Astrocyte (in vitro differentiated cells and primary cell): ENCODE data around the gene ZBTB49.

ENCODE experiments used
- EZH2 ChIP-seq: IDR thresholded peaks from 2 replicates; pipeline ENCODE4 v1.6.1; 2012; ENCODE audit warnings: mild to moderate bottlenecking, low read length, inconsistent platforms; ENCODE audit not compliant: insufficient read depth
- TF ChIP-seq, protein P1 (sequence below): IDR thresholded peaks from 2 replicates; pipeline ENCODE4 v1.5.1; 2011; ENCODE audit warnings: low read depth, mild to moderate bottlenecking, inconsistent platforms, low read length, moderate library complexity; ENCODE audit not compliant: insufficient read depth

DNA sequence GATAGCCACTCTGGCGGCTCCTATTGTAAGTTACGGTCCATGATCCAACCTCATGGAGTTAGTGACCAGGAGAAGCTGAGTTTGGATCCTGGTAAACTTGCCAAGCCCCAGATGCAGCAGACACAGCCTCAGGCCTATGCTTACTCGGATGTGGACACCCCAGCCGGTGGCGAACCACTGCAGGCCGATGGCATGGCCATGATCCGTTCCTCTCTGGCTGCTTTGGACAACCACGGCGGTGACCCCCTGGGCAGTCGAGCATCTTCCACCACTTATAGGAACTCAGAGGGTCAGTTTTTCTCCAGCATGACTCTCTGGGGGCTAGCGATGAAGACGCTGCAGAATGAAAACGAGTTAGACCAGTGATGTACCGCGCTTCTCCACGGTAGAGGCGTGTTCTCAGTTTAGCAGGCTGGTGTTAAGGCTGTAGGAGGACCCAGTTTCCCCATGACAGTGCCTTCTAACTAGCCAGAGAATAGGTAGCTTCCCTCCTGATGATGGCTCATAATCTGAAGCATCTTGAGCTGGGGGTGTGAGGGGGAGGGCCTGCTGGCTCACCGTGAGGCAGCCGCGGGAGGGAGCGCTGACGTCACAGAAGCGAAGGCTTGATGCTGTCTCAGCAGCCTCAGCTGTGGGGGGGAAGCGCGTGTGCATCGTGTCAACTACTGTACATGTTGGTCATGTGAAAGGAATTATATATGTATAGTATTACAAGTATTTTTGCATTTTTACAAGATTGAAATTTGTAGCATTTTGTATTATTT, 31.1 kb downstream of the ZBTB49 start:
- TF ChIP-seq, protein P1, sequence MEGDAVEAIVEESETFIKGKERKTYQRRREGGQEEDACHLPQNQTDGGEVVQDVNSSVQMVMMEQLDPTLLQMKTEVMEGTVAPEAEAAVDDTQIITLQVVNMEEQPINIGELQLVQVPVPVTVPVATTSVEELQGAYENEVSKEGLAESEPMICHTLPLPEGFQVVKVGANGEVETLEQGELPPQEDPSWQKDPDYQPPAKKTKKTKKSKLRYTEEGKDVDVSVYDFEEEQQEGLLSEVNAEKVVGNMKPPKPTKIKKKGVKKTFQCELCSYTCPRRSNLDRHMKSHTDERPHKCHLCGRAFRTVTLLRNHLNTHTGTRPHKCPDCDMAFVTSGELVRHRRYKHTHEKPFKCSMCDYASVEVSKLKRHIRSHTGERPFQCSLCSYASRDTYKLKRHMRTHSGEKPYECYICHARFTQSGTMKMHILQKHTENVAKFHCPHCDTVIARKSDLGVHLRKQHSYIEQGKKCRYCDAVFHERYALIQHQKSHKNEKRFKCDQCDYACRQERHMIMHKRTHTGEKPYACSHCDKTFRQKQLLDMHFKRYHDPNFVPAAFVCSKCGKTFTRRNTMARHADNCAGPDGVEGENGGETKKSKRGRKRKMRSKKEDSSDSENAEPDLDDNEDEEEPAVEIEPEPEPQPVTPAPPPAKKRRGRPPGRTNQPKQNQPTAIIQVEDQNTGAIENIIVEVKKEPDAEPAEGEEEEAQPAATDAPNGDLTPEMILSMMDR: no peak
- no peak for TF ChIP-seq EZH2
